GM23248 (cell line): Measurements from ENCODE around the gene ETFDH. TPM values are rescaled to one million over a fixed set of nuclear protein-coding genes. Genes with fewer than 3 reads are reported as not detected.

Experiments used
- DNase-seq: peaks from one replicate; pipeline ENCODE4 v3.0.0-alpha.2; 2015
- H2AFZ ChIP-seq: fragments of 200-600 bp; sonication (generic); 2 replicates; pipeline ENCODE4 v1.6.1; 2016; ENCODE audit warnings: antibody characterized with exemption
- H3F3A ChIP-seq: fragments of 200-600 bp; sonication (generic); 2 replicates; pipeline ENCODE4 v1.6.1; 2016; ENCODE audit warnings: mild to moderate bottlenecking, antibody characterized with exemption, mixed run types; ENCODE audit not compliant: insufficient read depth
- H3K27ac ChIP-seq: fragments of 200-600 bp; sonication (generic); 2 replicates; pipeline ENCODE4 v1.5.1; 2016; ENCODE audit warnings: mild to moderate bottlenecking
- H3K27me3 ChIP-seq: fragments of 200-600 bp; sonication (generic); replicated peaks from 2 replicates; pipeline ENCODE4 v1.6.1; 2016; ENCODE audit warnings: mild to moderate bottlenecking; ENCODE audit not compliant: insufficient read depth
- H3K36me3 ChIP-seq: fragments of 200-600 bp; sonication (generic); 2 replicates; pipeline ENCODE4 v1.6.1; 2016; ENCODE audit warnings: low read depth, mild to moderate bottlenecking
- H3K4me1 ChIP-seq: fragments of 200-600 bp; sonication (generic); 2 replicates; pipeline ENCODE4 v1.6.1; 2016; ENCODE audit warnings: mild to moderate bottlenecking; ENCODE audit not compliant: insufficient read depth
- H3K4me2 ChIP-seq: fragments of 200-600 bp; sonication (generic); one replicate; pipeline ENCODE4 v1.6.1; 2016; ENCODE audit warnings: mild to moderate bottlenecking; ENCODE audit not compliant: unreplicated experiment
- H3K4me3 ChIP-seq: fragments of 200-600 bp; sonication (generic); 2 replicates; pipeline ENCODE4 v1.5.1; 2016; ENCODE audit warnings: mild to moderate bottlenecking
- H3K79me2 ChIP-seq: fragments of 200-600 bp; sonication (generic); 2 replicates; pipeline ENCODE4 v1.6.1; 2016; ENCODE audit warnings: mild to moderate bottlenecking; ENCODE audit not compliant: insufficient read depth
- H3K9ac ChIP-seq: fragments of 200-600 bp; sonication (generic); 2 replicates; pipeline ENCODE4 v1.6.1; 2016; ENCODE audit warnings: mild to moderate bottlenecking
- H3K9me2 ChIP-seq: fragments of 200-600 bp; sonication (generic); 2 replicates; pipeline ENCODE4 v1.6.1; 2016; ENCODE audit warnings: mixed run types, mild to moderate bottlenecking, moderate library complexity; ENCODE audit not compliant: insufficient read depth
- H3K9me3 ChIP-seq: fragments of 200-600 bp; sonication (generic); one replicate; pipeline ENCODE4 v1.6.1; 2017; ENCODE audit warnings: low read depth
- H4K20me1 ChIP-seq: fragments of 200-600 bp; sonication (generic); 2 replicates; pipeline ENCODE4 v1.6.0; 2016; ENCODE audit not compliant: insufficient read depth
- EZH2 ChIP-seq: fragments of 200-600 bp; sonication (generic); IDR thresholded peaks from 2 replicates; pipeline ENCODE4 v1.6.1; 2018; ENCODE audit warnings: antibody characterized with exemption, mild to moderate bottlenecking; ENCODE audit not compliant: insufficient read depth, poor library complexity, severe bottlenecking
- EZH2phosphoT487 ChIP-seq: fragments of 200-600 bp; sonication (generic); IDR thresholded peaks from 2 replicates; pipeline ENCODE4 v1.6.1; 2018; ENCODE audit warnings: antibody characterized with exemption, moderate library complexity, mild to moderate bottlenecking, low read depth; ENCODE audit not compliant: insufficient read depth
- WGBS, 2 experiments: methylation state at CpG; one replicate each; pipeline ENCODE4 v1.1.6; 2015 to 2017; ENCODE audit warnings: low lambda C conversion rate in 2 of 2, low coverage in 1 of 2; ENCODE audit errors: missing lambda C conversion rate in 2 of 2; 5-methylcytosine and 5-hydroxymethylcytosine counted together
- in situ Hi-C: fragments of 300-500 bp; cut with MboI; formaldehyde crosslinking; loops from 2 replicates; pipeline ENCODE4 v1.15.0; 2020
- polyA plus RNA-seq: library from polyadenylated mRNA; unstranded; fragments of >200 nt; fragmentation: Nextera tagmentation; extraction: Ambion mirVana; gene quantifications from 2 replicates; pipeline ENCODE4 v1.2.1, GENCODE V29; 2016
- total RNA-seq: library from RNA; depleted of rRNA; stranded (reverse); fragments of >200 nt; shearing (Covaris generic); gene quantifications from 2 replicates; pipeline ENCODE4 v1.2.3, GENCODE V29; 2014

Gene ETFDH
- total and polyA plus RNA-seq, 2 experiments from 2014 or later, result 18.5 to 24.1 TPM

DNA sequence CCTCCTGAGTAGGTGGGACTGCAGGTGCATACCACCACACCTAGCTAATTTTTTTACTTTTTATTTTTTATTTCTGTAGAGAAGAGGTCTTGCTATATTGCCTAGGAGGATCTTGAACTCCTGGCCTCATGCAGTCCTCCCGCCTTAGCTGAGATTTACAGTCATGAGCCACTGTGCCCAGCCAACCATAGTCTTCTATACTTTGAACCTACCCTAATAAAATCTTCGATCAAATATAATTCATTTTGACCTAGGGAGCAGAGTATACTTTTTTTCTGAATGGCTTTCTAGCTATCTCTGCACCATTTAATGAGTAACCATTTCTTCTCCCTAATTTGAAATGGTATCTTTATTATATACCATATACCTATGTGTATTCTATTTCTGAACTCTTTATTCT, 6.7 kb downstream of the ETFDH start:
- 93 to 94% methylated on average over 2 of the region's 2 CpGs for WGBS, 2 experiments
- DNase-seq, result no peak
- Histone ChIP-seq H3K4me1 (no peaks in the 10 kb centered on the region), H3K4me3 (no peak overlapping the region), H3F3A (no peaks in the 10 kb centered on the region), H4K20me1 (no peaks in the 10 kb centered on the region), H3K9ac (no peak overlapping the region), H3K27me3 (no peaks in the 10 kb centered on the region), H2AFZ (no peak overlapping the region), H3K79me2 (peaks cover 42% of the 10 kb centered on the region), H3K9me3 (no peaks in the 10 kb centered on the region), H3K4me2 (no peak overlapping the region), H3K27ac (no peak overlapping the region), H3K36me3 (no peaks in the 10 kb centered on the region), H3K9me2 (no peaks in the 10 kb centered on the region)
- in situ Hi-C loops, result no loop called here
- TF ChIP-seq EZH2phosphoT487, result no peak
- no peak for TF ChIP-seq EZH2

DNA sequence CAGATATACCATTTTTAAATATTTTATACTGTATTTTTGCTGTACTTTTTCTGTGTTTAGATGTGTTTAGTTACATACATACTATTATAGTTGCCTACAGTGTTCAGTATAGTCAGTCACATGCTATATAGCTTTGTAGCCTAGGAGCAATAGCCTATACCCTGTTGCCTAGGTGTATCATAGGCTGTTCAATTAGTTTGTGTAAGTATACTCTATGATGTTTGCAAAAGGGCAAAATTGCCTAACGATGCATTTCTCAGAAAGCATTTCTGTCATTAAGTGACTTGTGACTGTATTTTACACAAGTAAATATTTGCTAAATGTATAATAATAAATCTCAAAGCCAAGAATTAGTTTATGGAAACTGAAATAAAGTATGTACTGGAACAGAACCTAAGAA, 9.5 kb downstream of the ETFDH start:
- H3K9me3 ChIP-seq, result no peaks in the 10 kb centered on the region
- TF ChIP-seq EZH2 (no peak), EZH2phosphoT487 (no peak)
- DNase-seq, result no peak
- no peak overlapping the region for H3K27ac ChIP-seq
- H3K79me2 ChIP-seq, result peaks cover 19% of the 10 kb centered on the region
- no peaks in the 10 kb centered on the region for H3K27me3 ChIP-seq
- H3K9ac ChIP-seq, result no peak overlapping the region
- H4K20me1 ChIP-seq, result no peaks in the 10 kb centered on the region
- in situ Hi-C loops, result no loop called here
- no peaks in the 10 kb centered on the region for H3K36me3 ChIP-seq
- H3K9me2 ChIP-seq, result no peaks in the 10 kb centered on the region
- no peak overlapping the region for H3K4me2 ChIP-seq
- no peaks in the 10 kb centered on the region for H3F3A ChIP-seq
- H3K4me3 ChIP-seq, result no peak overlapping the region
- H3K4me1 ChIP-seq, result no peaks in the 10 kb centered on the region
- 83 to 86% methylated on average over 1 of the region's 1 CpG for WGBS, 2 experiments
- no peak overlapping the region for H2AFZ ChIP-seq

- Histone ChIP-seq H3K27me3 (no peaks in the 10 kb centered on the region), H2AFZ (no peak overlapping the region), H3K4me3 (no peak overlapping the region), H3K4me2 (no peak overlapping the region), H3K79me2 (peaks cover 15% of the 10 kb centered on the region; the same call in 1 of the 2 replicates), H3K36me3 (no peaks in the 10 kb centered on the region), H3K9ac (no peak overlapping the region), H3K9me2 (no peaks in the 10 kb centered on the region), H3K9me3 (no peaks in the 10 kb centered on the region), H3F3A (no peaks in the 10 kb centered on the region), H4K20me1 (no peaks in the 10 kb centered on the region), H3K27ac (no peak overlapping the region), H3K4me1 (no peaks in the 10 kb centered on the region)
- in situ Hi-C loops, result no loop called here
- DNase-seq, result no peak
- no peak for TF ChIP-seq EZH2
- no peak for TF ChIP-seq EZH2phosphoT487
- WGBS, 2 experiments, result 23 to 24% methylated on average over 2 of the region's 2 CpGs
These were observed 10.0 kb downstream of the ETFDH start for GRCh38 chr4:158682066-158682465.

GRCh38 chr4:158688813-158689212, 16.7 kb downstream of the ETFDH start:
- no peaks in the 10 kb centered on the region for H3F3A ChIP-seq
- no peaks in the 10 kb centered on the region for H3K27me3 ChIP-seq
- no peaks in the 10 kb centered on the region for H3K9me2 ChIP-seq
- no peak overlapping the region for H3K4me3 ChIP-seq
- WGBS, 2 experiments, result 67 to 83% methylated on average over 1 of the region's 1 CpG
- H4K20me1 ChIP-seq, result no peaks in the 10 kb centered on the region
- peaks cover 7% of the 10 kb centered on the region; the same call in 1 of the 2 replicates for H3K36me3 ChIP-seq
- in situ Hi-C loops, result no loop called here
- H3K9me3 ChIP-seq, result no peaks in the 10 kb centered on the region
- no peak overlapping the region for H3K27ac ChIP-seq
- no peak overlapping the region for H2AFZ ChIP-seq
- H3K9ac ChIP-seq, result no peak overlapping the region
- no peaks in the 10 kb centered on the region for H3K79me2 ChIP-seq
- DNase-seq, result no peak
- no peak overlapping the region for H3K4me2 ChIP-seq
- TF ChIP-seq EZH2phosphoT487, result no peak
- no peak for TF ChIP-seq EZH2
- H3K4me1 ChIP-seq, result no peaks in the 10 kb centered on the region

DNA sequence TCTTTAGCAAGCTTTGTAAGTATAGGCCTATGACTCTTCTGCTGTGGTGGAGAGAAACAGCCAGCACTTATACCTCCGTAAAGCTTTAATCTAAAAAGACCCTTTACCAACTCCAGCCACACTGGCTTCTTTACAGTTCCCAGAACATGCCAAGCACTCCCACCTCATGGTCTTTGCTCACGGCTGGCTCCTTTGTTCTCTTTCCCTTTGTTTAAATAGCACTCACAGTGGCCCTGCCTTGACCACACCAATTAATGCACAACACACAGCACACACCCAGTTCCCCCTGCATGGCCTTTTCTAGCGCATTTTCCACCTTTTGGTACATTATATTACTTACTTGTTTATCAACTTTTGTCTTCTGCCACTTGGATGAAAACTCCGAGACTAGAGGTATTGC, 32.2 kb downstream of the ETFDH start:
- in situ Hi-C loops, result no loop called here
- TF ChIP-seq EZH2phosphoT487 (no peak), EZH2 (no peak)

More for the DNA sequence above, 32.2 kb downstream of the ETFDH start:
- Histone ChIP-seq H3K9ac (no peak overlapping the region), H3K9me3 (no peaks in the 10 kb centered on the region), H3K79me2 (no peaks in the 10 kb centered on the region), H3K27ac (no peak overlapping the region), H2AFZ (no peak overlapping the region), H3K4me1 (no peaks in the 10 kb centered on the region), H3K36me3 (peaks cover 19% of the 10 kb centered on the region; the same call in 1 of the 2 replicates), H3K4me2 (no peak overlapping the region), H4K20me1 (no peaks in the 10 kb centered on the region), H3F3A (peaks cover 3% of the 10 kb centered on the region; the same call in 1 of the 2 replicates), H3K9me2 (no peaks in the 10 kb centered on the region), H3K4me3 (no peak overlapping the region), H3K27me3 (no peaks in the 10 kb centered on the region)
- WGBS, 2 experiments, result 87 to 91% methylated on average over 4 of the region's 4 CpGs
- no peak for DNase-seq
